ENCODE data around the gene SYT3.

DNA sequence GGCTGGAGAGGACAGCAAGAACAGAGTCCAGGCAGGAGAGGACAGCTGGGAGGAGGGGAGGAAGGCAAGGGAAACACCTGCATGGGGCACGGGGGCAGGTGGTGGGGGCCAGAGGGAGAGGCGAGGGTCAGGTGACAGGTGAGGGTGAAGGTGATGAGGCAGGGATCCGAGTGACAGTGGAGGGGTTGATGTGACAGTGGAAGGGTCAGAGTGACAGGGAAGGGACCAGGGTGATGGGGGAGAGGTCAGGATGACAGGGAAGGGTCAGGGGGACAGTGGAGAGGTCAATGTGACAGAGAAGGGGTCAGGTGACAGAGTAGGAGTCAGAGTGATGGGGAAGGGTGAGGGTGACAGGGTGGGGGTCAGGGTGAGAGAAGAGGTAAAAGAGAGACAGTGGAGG, 38.6 kb upstream of the SYT3 start:
- TF ChIP-seq, protein P1, sequence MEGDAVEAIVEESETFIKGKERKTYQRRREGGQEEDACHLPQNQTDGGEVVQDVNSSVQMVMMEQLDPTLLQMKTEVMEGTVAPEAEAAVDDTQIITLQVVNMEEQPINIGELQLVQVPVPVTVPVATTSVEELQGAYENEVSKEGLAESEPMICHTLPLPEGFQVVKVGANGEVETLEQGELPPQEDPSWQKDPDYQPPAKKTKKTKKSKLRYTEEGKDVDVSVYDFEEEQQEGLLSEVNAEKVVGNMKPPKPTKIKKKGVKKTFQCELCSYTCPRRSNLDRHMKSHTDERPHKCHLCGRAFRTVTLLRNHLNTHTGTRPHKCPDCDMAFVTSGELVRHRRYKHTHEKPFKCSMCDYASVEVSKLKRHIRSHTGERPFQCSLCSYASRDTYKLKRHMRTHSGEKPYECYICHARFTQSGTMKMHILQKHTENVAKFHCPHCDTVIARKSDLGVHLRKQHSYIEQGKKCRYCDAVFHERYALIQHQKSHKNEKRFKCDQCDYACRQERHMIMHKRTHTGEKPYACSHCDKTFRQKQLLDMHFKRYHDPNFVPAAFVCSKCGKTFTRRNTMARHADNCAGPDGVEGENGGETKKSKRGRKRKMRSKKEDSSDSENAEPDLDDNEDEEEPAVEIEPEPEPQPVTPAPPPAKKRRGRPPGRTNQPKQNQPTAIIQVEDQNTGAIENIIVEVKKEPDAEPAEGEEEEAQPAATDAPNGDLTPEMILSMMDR (conservative IDR thresholded peaks at IDR 0.05; ENCODE audit: low read depth, low read length): no peak
- TF ChIP-seq EZH2 (IDR thresholded peaks at IDR 0.05; ENCODE audit: borderline replicate concordance, low read depth, low read length, poor library complexity, severe bottlenecking): no peak
